HepG2 (cell line): ENCODE results near the gene OVAAL. TPM values are rescaled to one million over a fixed set of nuclear protein-coding genes. Genes with fewer than 3 reads are reported as not detected.

Experiments
- ATAC-seq: fragments of 200-7000 bp; cut with Tn5 transposase; 3 replicates; pipeline ENCODE4 v1.9.1; 2020; ENCODE audit warnings: mild to moderate bottlenecking, moderate library complexity
- BruUV-seq: library from RNA; stranded (reverse); fragments of 400-500 nt; replicated peaks from 2 replicates; lab custom pipeline; 2021; lab: Mats Ljungman, UMichigan
- CTCF ChIA-PET: fragments of 300-600 bp; formaldehyde crosslinking; extraction: SDS; loops from one replicate; lab custom pipeline; 2021; ENCODE audit warnings: low total read pairs, inconsistent platforms, low intra/inter-chr PET ratio; lab: Yijun Ruan, JAX
- POLR2A ChIA-PET: fragments of 350-600 bp; sonication (Branson Sonifier 250); formaldehyde crosslinking; loops from one replicate; lab custom pipeline; 2020; ENCODE audit warnings: antibody characterized with exemption, inconsistent platforms; lab: Yijun Ruan, JAX
- DNase-seq: peaks from one replicate; pipeline ENCODE4 v3.0.0-alpha.2; 2015; ENCODE audit warnings: low spot score
- FAIRE-seq: peaks from 3 replicates; lab custom pipeline; 2011; peaks lifted over from hg19 to GRCh38; lab: Jason Lieb, UNC
- H2AFZ ChIP-seq: one replicate; pipeline ENCODE4 v1.6.1; 2011; ENCODE audit warnings: low read length, inconsistent platforms
- H3K27ac ChIP-seq: fragments of 300-600 bp; 3 replicates; pipeline ENCODE4 v1.8.0; 2011; ENCODE audit warnings: mixed run types, mild to moderate bottlenecking, mixed read lengths, low read length, inconsistent platforms; ENCODE audit not compliant: insufficient read depth; ENCODE audit errors: extremely low read length
- H3K27me3 ChIP-seq, 2 experiments: fragments of 200-600 bp in 1 of 2; 2 replicates in 1 of 2; 3 replicates in 1 of 2; pipeline versions ENCODE4 v1.6.0 to v1.8.0; 2011; ENCODE audit warnings: low read length in 2 of 2, mild to moderate bottlenecking in 2 of 2, moderate library complexity in 2 of 2, inconsistent platforms in 1 of 2; ENCODE audit not compliant: insufficient read depth in 2 of 2, control insufficient read depth in 1 of 2
- H3K36me3 ChIP-seq, 2 experiments: fragments of 200-600 bp in 1 of 2; replicated peaks in 1 of 2; 2 replicates in 1 of 2; 3 replicates in 1 of 2; pipeline versions ENCODE4 v1.5.1 to v1.8.0; 2011; ENCODE audit warnings: low read length in 2 of 2, inconsistent platforms in 1 of 2; ENCODE audit not compliant: insufficient read depth in 2 of 2, control insufficient read depth in 1 of 2
- H3K4me1 ChIP-seq: 2 replicates; pipeline ENCODE4 v1.5.1; 2012; ENCODE audit warnings: low read length, inconsistent platforms; ENCODE audit not compliant: insufficient read depth
- H3K4me2 ChIP-seq: 2 replicates; pipeline ENCODE4 v1.6.0; 2011; ENCODE audit warnings: low read depth, low read length, inconsistent platforms
- H3K4me3 ChIP-seq, 3 experiments: fragments of 200-600 bp in 1 of 3; sonication (generic), shearing (Covaris generic) in 1 of 3; replicated peaks in 1 of 3; 2 replicates each; pipeline ENCODE4 v1.5.1; 2011 to 2016; ENCODE audit warnings: low read length in 3 of 3, inconsistent platforms in 2 of 3, low read depth in 2 of 3, mild to moderate bottlenecking in 2 of 3, control low read depth in 1 of 3, mixed read lengths in 1 of 3; ENCODE audit not compliant: insufficient read depth in 1 of 3
- H3K79me2 ChIP-seq: one replicate; pipeline ENCODE4 v1.6.1; 2011; ENCODE audit warnings: low read length, inconsistent platforms; ENCODE audit not compliant: insufficient read depth
- H3K9ac ChIP-seq: 2 replicates; pipeline ENCODE4 v1.6.0; 2011; ENCODE audit warnings: mild to moderate bottlenecking, low read depth, low read length, inconsistent platforms; ENCODE audit not compliant: insufficient read depth
- H3K9me3 ChIP-seq: 2 replicates; pipeline ENCODE4 v1.5.1; 2012; ENCODE audit warnings: mild to moderate bottlenecking, low read length
- H4K20me1 ChIP-seq: 2 replicates; pipeline ENCODE4 v1.6.0; 2011; ENCODE audit warnings: inconsistent platforms, mild to moderate bottlenecking, low read length, moderate library complexity; ENCODE audit not compliant: insufficient read depth
- DNMT3B ChIP-seq: conservative IDR thresholded peaks from 2 replicates; pipeline ENCODE4 v1.6.1; 2016; ENCODE audit warnings: missing biosample characterization, control low read depth
- ELF1 ChIP-seq: sonication (generic); formaldehyde crosslinking; IDR thresholded peaks from 2 replicates; pipeline ENCODE4 v1.4.0; 2020; ENCODE audit warnings: missing genetic modification reagents
- KLF11 ChIP-seq: IDR thresholded peaks from 2 replicates; pipeline ENCODE4 v1.6.1; 2016; ENCODE audit warnings: missing compliant biosample characterization
- MAFF ChIP-seq: IDR thresholded peaks from 2 replicates; pipeline ENCODE4 v1.6.1; 2011; ENCODE audit warnings: low read depth, low read length, improper control_type of control experiment
- MAFK ChIP-seq, 2 experiments: IDR thresholded peaks in 1 of 2; conservative IDR thresholded peaks in 1 of 2; 2 replicates each; pipeline ENCODE4 v1.6.1; 2011; ENCODE audit warnings: improper control_type of control experiment in 2 of 2, low read length in 2 of 2
- NR1H2 ChIP-seq: sonication (generic); formaldehyde crosslinking; IDR thresholded peaks from 2 replicates; pipeline ENCODE4 v1.8.1; 2022; ENCODE audit warnings: low read depth, missing genetic modification reagents, borderline replicate concordance
- RAD51 ChIP-seq: fragments of 450-650 bp; IDR thresholded peaks from 2 replicates; pipeline ENCODE4 v1.6.1; 2016; ENCODE audit warnings: borderline replicate concordance
- RFX3 ChIP-seq: IDR thresholded peaks from 2 replicates; pipeline ENCODE4 v1.6.1; 2016; ENCODE audit warnings: missing biosample characterization, missing genetic modification reagents
- RNF2 ChIP-seq: fragments of 450-650 bp; conservative IDR thresholded peaks from 2 replicates; pipeline ENCODE4 v1.6.1; 2016; ENCODE audit warnings: low read depth
- ZC3H4 ChIP-seq: sonication (generic); formaldehyde crosslinking; IDR thresholded peaks from 2 replicates; pipeline ENCODE4 v1.4.0; 2020; ENCODE audit warnings: missing genetic modification reagents, borderline replicate concordance
- ZNF792 ChIP-seq: IDR thresholded peaks from 2 replicates; pipeline ENCODE4 v1.6.1; 2016
- WGBS: methylation state at CpG from one replicate; pipeline ENCODE4 v1.1.6; 2017; ENCODE audit warnings: low lambda C conversion rate; 5-methylcytosine and 5-hydroxymethylcytosine counted together
- in situ Hi-C: cut with HindIII; loops from 2 replicates; pipeline ENCODE4 v1.10.0; 2017; ENCODE audit warnings: low pct_unique_long_range_greater_than_20kb; ENCODE audit not compliant: extremely low pct_ligation_motif_present
- intact Hi-C: fragments of 100-400 bp; cut with micrococcal nuclease; formaldehyde crosslinking; loops from one replicate; pipeline ENCODE4 v1.10.0; 2022; ENCODE audit not compliant: unreplicated experiment
- polyA plus RNA-seq, 8 experiments: library from polyadenylated mRNA; depleted of rRNA in 3 of 8; stranded (reverse) in 7 of 8; unstranded in 1 of 8; fragments of >200 nt; fragmentation: Illumina TruSeq in 4 of 8; extraction: Trizol in 4 of 8; gene quantifications; 2 replicates each; pipeline versions ENCODE4 v1.2.1 to v1.2.3, GENCODE V29; 2011 to 2016; ENCODE audit warnings: low read depth in 4 of 8, missing spikeins in 1 of 8, mixed read lengths in 1 of 8; ENCODE audit not compliant: insufficient read depth in 1 of 8
- total RNA-seq, 5 experiments: library from RNA; depleted of rRNA; stranded (reverse); fragments of >200 nt; fragmentation: Illumina TruSeq; extraction: Trizol; gene quantifications; 2 replicates each; pipeline ENCODE4 v1.2.3, GENCODE V29; 2016; ENCODE audit warnings: low read depth in 1 of 5
- TF ChIP-seq, protein P1 (sequence below): sonication (generic); formaldehyde crosslinking; IDR thresholded peaks from 2 replicates; pipeline ENCODE4 v1.4.0; 2020; ENCODE audit warnings: missing genetic modification reagents, borderline replicate concordance

The OVAAL gene
- total and polyA plus RNA-seq, 2 of the 13 experiments (the other 11 are each of a cell fraction or from before 2014, with no cell fraction given) = 0.04 TPM; not detected in 1

DNA sequence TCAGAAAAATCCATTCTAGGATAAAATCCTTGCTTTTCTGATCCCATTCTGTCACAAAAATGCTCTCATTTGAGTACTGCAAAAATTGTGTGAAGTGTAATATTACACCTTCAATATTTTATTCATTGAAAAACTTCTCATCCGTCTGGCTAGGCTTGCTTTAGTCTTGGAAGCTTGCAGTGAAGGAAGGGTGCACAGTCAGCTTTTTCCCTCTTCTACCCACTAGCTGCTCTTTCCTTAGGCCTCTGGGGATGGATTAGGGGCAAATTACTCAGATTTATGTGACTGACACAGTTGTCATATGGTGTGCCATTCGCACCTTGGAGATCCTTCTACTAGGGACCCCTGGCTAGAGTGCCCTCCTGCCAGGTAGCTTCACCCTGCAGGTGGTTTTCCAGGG, 32.1 kb downstream of the OVAAL start:
- ATAC-seq = no peak
- FAIRE-seq = no peak
- Histone ChIP-seq H3K4me2 (no peak overlapping the region), H3K27me3 (no peaks in the 10 kb centered on the region), H3K79me2 (no peaks in the 10 kb centered on the region), H3K36me3 (no peaks in the 10 kb centered on the region), H3K9ac (no peak overlapping the region), H3K27ac (no peak overlapping the region), H3K4me3 (no peak overlapping the region), H2AFZ (no peak overlapping the region), H4K20me1 (no peaks in the 10 kb centered on the region), H3K4me1 (peaks cover 27% of the 10 kb centered on the region), H3K9me3 (no peaks in the 10 kb centered on the region)
- no peak for DNase-seq
- in situ Hi-C loops (no loop called here), intact Hi-C loops (no loop called here)
- no peak for TF ChIP-seq KLF11 (CRISPR knock-in tag)
- no peak for TF ChIP-seq ELF1 (CRISPR knock-in tag)
- no peak for TF ChIP-seq RFX3 (CRISPR knock-in tag)
- TF ChIP-seq MAFF = peak; percentile 42; the same call in 1 of the 2 replicates
- TF ChIP-seq NR1H2 (CRISPR knock-in tag) = no peak
- TF ChIP-seq MAFK (conservative IDR thresholded peaks at IDR 0.05 in 1 of 2, IDR thresholded peaks at IDR 0.05 in 1 of 2; ENCODE audit: low read length in 2 of 2) = peak; percentile 27 to 56; a peak in 3 of 4 replicates
- TF ChIP-seq ZNF792 (CRISPR knock-in tag) = no peak
- TF ChIP-seq ZC3H4 (CRISPR knock-in tag) = no peak
- no peak for TF ChIP-seq RNF2
- no peak for TF ChIP-seq DNMT3B (CRISPR knock-in tag)
- TF ChIP-seq, protein P1, sequence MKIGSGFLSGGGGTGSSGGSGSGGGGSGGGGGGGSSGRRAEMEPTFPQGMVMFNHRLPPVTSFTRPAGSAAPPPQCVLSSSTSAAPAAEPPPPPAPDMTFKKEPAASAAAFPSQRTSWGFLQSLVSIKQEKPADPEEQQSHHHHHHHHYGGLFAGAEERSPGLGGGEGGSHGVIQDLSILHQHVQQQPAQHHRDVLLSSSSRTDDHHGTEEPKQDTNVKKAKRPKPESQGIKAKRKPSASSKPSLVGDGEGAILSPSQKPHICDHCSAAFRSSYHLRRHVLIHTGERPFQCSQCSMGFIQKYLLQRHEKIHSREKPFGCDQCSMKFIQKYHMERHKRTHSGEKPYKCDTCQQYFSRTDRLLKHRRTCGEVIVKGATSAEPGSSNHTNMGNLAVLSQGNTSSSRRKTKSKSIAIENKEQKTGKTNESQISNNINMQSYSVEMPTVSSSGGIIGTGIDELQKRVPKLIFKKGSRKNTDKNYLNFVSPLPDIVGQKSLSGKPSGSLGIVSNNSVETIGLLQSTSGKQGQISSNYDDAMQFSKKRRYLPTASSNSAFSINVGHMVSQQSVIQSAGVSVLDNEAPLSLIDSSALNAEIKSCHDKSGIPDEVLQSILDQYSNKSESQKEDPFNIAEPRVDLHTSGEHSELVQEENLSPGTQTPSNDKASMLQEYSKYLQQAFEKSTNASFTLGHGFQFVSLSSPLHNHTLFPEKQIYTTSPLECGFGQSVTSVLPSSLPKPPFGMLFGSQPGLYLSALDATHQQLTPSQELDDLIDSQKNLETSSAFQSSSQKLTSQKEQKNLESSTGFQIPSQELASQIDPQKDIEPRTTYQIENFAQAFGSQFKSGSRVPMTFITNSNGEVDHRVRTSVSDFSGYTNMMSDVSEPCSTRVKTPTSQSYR (CRISPR knock-in tag) = no peak
- no peak for TF ChIP-seq RAD51
- ChIA-PET CTCF (no interaction called here), POLR2A (no interaction called here)
- 39% methylated on average over 2 of the region's 2 CpGs for whole genome bisulfite sequencing
- no TSS peak for BruUV-seq
